Sigmoid colon (tissue), 4 donors: ENCODE results near the gene CCL26.
"Not testable (repeated sequence)": the region's sequence is repeated elsewhere in the genome, so short reads cannot be mapped to it uniquely, and the experiment has no call there.

Source experiments
- POLR2AphosphoS5 ChIP-seq, 4 donors: sonication (generic); formaldehyde crosslinking; IDR thresholded peaks; one replicate each; pipeline ENCODE4 v1.6.1; 2017; ENCODE audit warnings: antibody characterized with exemption in 4 of 4
- TF ChIP-seq, protein P1 (sequence below), 4 experiments: fragments of 450-650 bp in 3 of 4; fragments of 200-600 bp in 1 of 4; IDR thresholded peaks; one replicate each; pipeline ENCODE4 v1.5.1; 2016 to 2019; ENCODE audit warnings: antibody characterized with exemption in 4 of 4, mild to moderate bottlenecking in 3 of 4, moderate library complexity in 2 of 4

DNA sequence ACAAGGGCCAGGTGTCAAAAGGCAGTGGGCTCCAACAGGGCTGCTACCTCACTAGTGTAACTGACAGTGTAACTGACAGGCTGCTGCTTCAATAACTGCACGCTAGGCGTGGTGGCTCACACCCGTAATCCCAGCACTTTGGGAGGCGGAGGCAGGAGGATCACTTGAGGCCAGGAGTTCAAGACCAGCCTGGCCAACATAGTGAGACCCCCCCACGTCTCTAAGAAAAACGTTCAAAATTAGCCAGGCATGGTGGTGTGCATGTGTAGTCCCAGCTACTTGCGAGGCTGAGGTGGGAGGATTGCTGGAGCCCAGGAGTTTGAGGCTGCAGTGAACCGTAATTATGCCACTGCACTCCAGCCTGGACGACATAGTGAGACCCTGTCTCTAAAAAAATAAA, 50.1 kb downstream of the CCL26 start:
- TF ChIP-seq POLR2AphosphoS5 (IDR thresholded peaks at IDR 0.05) = not testable (repeated sequence)
- TF ChIP-seq, protein P1, sequence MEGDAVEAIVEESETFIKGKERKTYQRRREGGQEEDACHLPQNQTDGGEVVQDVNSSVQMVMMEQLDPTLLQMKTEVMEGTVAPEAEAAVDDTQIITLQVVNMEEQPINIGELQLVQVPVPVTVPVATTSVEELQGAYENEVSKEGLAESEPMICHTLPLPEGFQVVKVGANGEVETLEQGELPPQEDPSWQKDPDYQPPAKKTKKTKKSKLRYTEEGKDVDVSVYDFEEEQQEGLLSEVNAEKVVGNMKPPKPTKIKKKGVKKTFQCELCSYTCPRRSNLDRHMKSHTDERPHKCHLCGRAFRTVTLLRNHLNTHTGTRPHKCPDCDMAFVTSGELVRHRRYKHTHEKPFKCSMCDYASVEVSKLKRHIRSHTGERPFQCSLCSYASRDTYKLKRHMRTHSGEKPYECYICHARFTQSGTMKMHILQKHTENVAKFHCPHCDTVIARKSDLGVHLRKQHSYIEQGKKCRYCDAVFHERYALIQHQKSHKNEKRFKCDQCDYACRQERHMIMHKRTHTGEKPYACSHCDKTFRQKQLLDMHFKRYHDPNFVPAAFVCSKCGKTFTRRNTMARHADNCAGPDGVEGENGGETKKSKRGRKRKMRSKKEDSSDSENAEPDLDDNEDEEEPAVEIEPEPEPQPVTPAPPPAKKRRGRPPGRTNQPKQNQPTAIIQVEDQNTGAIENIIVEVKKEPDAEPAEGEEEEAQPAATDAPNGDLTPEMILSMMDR (IDR thresholded peaks at IDR 0.05) = not testable (repeated sequence)
